Chondrocyte (in vitro differentiated cells): ENCODE data around the gene NAV3. TPM values are rescaled to one million over a fixed set of nuclear protein-coding genes. Genes with fewer than 3 reads are reported as not detected.

ENCODE experiments used
- DNase-seq: peaks from one replicate; pipeline ENCODE4 v3.0.0; 2021; ENCODE audit warnings: mixed read lengths, low spot score
- H3K27ac Mint-ChIP-seq: one replicate; pipeline ENCODE4 v1.8.0; 2021; ENCODE audit warnings: mild to moderate bottlenecking, moderate library complexity, mixed read lengths; ENCODE audit not compliant: unreplicated experiment
- H3K27me3 Mint-ChIP-seq: 2 replicates; pipeline ENCODE4 v1.8.0; 2021; ENCODE audit warnings: low read depth, mixed read lengths
- H3K36me3 Mint-ChIP-seq: 2 replicates; pipeline ENCODE4 v1.8.0; 2021; ENCODE audit warnings: low read depth, mixed read lengths
- H3K4me1 Mint-ChIP-seq: 2 replicates; pipeline ENCODE4 v1.8.0; 2021; ENCODE audit warnings: low read depth, mild to moderate bottlenecking, mixed read lengths
- H3K4me3 Mint-ChIP-seq: one replicate; pipeline ENCODE4 v1.8.0; 2021; ENCODE audit warnings: mild to moderate bottlenecking, moderate library complexity, mixed read lengths; ENCODE audit not compliant: unreplicated experiment
- H3K9me3 Mint-ChIP-seq: 2 replicates; pipeline ENCODE4 v1.8.0; 2021; ENCODE audit warnings: low read depth, mixed read lengths
- CTCF ChIP-seq: fragments of 200-600 bp; sonication (generic); IDR thresholded peaks from 2 replicates; pipeline ENCODE4 v1.5.0; 2021; ENCODE audit warnings: antibody characterized with exemption, mild to moderate bottlenecking, moderate library complexity
- total RNA-seq: library from RNA; stranded (reverse); gene quantifications from 3 replicates; pipeline ENCODE4 v1.2.1, GENCODE V29; 2021

The NAV3 gene
- total RNA-seq, 1 donor from 2014 or later = 29.9 TPM

- peaks cover 29% of the 10 kb centered on the region for H3K4me1 Mint-ChIP-seq
- DNase-seq = no peak
- TF ChIP-seq CTCF = no peak
- peaks cover 4% of the 10 kb centered on the region for H3K36me3 Mint-ChIP-seq
- H3K9me3 Mint-ChIP-seq = no peaks in the 10 kb centered on the region
- H3K27me3 Mint-ChIP-seq = no peaks in the 10 kb centered on the region
- no peak overlapping the region for H3K4me3 Mint-ChIP-seq
- peak overlapping the region; percentile 15 for H3K27ac Mint-ChIP-seq
Observed at GRCh38 chr12:78060186-78060585, 229.5 kb downstream of the NAV3 start.

GRCh38 chr12:78062786-78063185 is 232.1 kb downstream of the NAV3 start:
- Mint-ChIP-seq H3K4me1 (peaks cover 23% of the 10 kb centered on the region), H3K9me3 (no peaks in the 10 kb centered on the region), H3K4me3 (no peak overlapping the region), H3K27me3 (no peaks in the 10 kb centered on the region), H3K27ac (no peak overlapping the region), H3K36me3 (peaks cover 4% of the 10 kb centered on the region)
- no peak for DNase-seq
- TF ChIP-seq CTCF = no peak

- H3K36me3 Mint-ChIP-seq = no peaks in the 10 kb centered on the region
- no peak for TF ChIP-seq CTCF
Observed at GRCh38 chr12:78081590-78082314, 251.1 kb downstream of the NAV3 start.

GRCh38 chr12:78085542-78086182 is 255.0 kb downstream of the NAV3 start:
- Mint-ChIP-seq H3K4me1 (peaks cover 18% of the 10 kb centered on the region), H3K36me3 (no peaks in the 10 kb centered on the region), H3K4me3 (no peak overlapping the region), H3K27ac (no peak overlapping the region), H3K9me3 (no peaks in the 10 kb centered on the region), H3K27me3 (no peaks in the 10 kb centered on the region)
- TF ChIP-seq CTCF = no peak
- no peak for DNase-seq

More at GRCh38 chr12:78081590-78082314, 251.1 kb downstream of the NAV3 start:
- no peak overlapping the region for H3K4me3 Mint-ChIP-seq
- no peaks in the 10 kb centered on the region for H3K27me3 Mint-ChIP-seq
- peaks cover 2% of the 10 kb centered on the region for H3K4me1 Mint-ChIP-seq
- DNase-seq = no peak
- no peaks in the 10 kb centered on the region for H3K9me3 Mint-ChIP-seq
- H3K27ac Mint-ChIP-seq = peak overlapping the region; percentile 43

- Mint-ChIP-seq H3K27me3 (no peaks in the 10 kb centered on the region), H3K36me3 (no peaks in the 10 kb centered on the region), H3K27ac (no peak overlapping the region), H3K4me3 (no peak overlapping the region), H3K4me1 (peaks cover 18% of the 10 kb centered on the region), H3K9me3 (no peaks in the 10 kb centered on the region)
- DNase-seq = no peak
- peak; percentile 57 for TF ChIP-seq CTCF
Observed at GRCh38 chr12:78086553-78087362, 256.1 kb downstream of the NAV3 start.
